IPS DF 6.9 (cell line): ENCODE results near the gene AMBP.

Experiments used
- DNase-seq: peaks from one replicate; pipeline ENCODE4 v3.0.0-alpha.2; 2013; ENCODE audit warnings: low read depth, low spot score
- H3K27ac ChIP-seq: one replicate; pipeline ENCODE4 v1.5.1; 2013; ENCODE audit warnings: low read length, control low read depth
- H3K27me3 ChIP-seq: 2 replicates; pipeline ENCODE4 v1.6.1; 2013; ENCODE audit warnings: mild to moderate bottlenecking, low read length; ENCODE audit not compliant: control insufficient read depth, insufficient read depth
- H3K36me3 ChIP-seq: 2 replicates; pipeline ENCODE4 v1.6.1; 2013; ENCODE audit warnings: low read length; ENCODE audit not compliant: control insufficient read depth, insufficient read depth
- H3K4me1 ChIP-seq: 2 replicates; pipeline ENCODE4 v1.6.1; 2013; ENCODE audit warnings: low read length; ENCODE audit not compliant: control insufficient read depth, insufficient read depth
- H3K4me3 ChIP-seq: 2 replicates; pipeline ENCODE4 v1.5.1; 2013; ENCODE audit warnings: mild to moderate bottlenecking, low read length
- H3K9me3 ChIP-seq: 2 replicates; pipeline ENCODE4 v1.6.1; 2013; ENCODE audit warnings: low read length, inconsistent platforms; ENCODE audit not compliant: control insufficient read depth, insufficient read depth
- WGBS: extraction: QIAGEN DNeasy Blood & Tissue Kit; methylation state at CpG from one replicate; pipeline ENCODE4 v1.1.7; 2013; ENCODE audit warnings: mixed read lengths, missing lambda C conversion rate; ENCODE audit not compliant: insufficient read length, insufficient coverage; 5-methylcytosine and 5-hydroxymethylcytosine counted together

The AMBP gene

DNA sequence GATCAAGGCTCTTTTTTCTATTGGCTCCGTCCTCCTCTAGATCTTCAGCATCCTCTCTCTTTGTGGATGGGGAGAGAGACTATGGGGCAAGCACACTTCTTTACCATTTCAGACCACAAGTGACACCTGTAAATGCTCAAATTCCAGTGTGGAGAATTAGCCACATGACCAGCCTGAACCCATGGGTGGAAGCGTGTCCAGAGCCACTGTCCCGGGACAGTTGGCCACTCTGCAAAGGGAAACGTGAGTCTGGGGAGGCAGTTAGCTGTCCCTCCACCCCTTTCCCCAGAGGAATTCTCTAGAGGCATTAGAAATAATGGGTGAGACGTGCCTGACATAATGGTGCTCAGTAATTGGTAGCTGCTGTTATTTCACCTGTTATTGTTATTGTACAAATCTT lies 40.9 kb downstream of the AMBP start:
- peaks cover 3% of the 10 kb centered on the region for H3K4me1 ChIP-seq
- no peak for DNase-seq
- WGBS = no CpG with 5 or more reads among the region's 5 CpGs
- no peaks in the 10 kb centered on the region for H3K36me3 ChIP-seq
- no peak overlapping the region for H3K27ac ChIP-seq
- no peaks in the 10 kb centered on the region for H3K9me3 ChIP-seq
- H3K4me3 ChIP-seq = no peak overlapping the region
- no peaks in the 10 kb centered on the region for H3K27me3 ChIP-seq

- DNase-seq = no peak
- Histone ChIP-seq H3K27ac (no peak overlapping the region), H3K27me3 (no peaks in the 10 kb centered on the region), H3K4me3 (no peak overlapping the region), H3K9me3 (no peaks in the 10 kb centered on the region), H3K4me1 (peaks cover 3% of the 10 kb centered on the region), H3K36me3 (no peaks in the 10 kb centered on the region)
- WGBS = no CpG with 5 or more reads among the region's 18 CpGs
Observed at GRCh38 chr9:114035845-114036801, 42.0 kb downstream of the AMBP start.

DNA sequence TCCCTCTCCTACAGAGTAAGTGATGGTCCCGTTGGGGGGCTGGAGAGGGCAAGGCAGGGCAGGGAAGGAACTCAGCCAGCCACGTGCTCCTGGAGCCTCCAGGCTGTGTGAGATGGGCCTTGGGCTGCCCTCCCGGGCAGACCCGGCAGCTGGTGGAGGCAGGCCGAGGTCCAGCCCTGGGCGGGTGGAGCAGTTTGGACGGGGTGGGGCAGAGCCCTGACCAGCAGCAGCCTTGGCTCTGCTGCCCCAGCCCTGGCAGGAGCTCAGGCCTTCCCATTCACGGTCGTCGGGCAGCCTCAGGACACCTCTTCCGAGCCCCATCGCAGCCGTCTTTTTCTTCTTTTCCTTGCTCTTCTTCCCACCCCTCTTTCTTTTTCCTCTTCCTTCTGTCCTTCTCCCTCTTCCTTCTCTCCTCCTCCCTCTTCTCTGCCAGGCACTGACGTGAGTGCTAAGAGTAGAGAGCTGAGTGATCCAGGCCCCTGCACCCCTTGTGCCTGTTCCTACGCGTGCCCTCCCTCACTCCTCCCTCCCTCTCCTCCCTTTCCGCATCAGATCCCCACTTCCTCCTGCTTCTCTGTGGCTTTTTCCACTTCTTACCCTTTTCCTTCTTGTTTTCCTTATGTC lies 42.8 kb downstream of the AMBP start:
- Histone ChIP-seq H3K9me3 (no peaks in the 10 kb centered on the region), H3K4me3 (no peak overlapping the region), H3K4me1 (peaks cover 3% of the 10 kb centered on the region), H3K27ac (no peak overlapping the region), H3K36me3 (no peaks in the 10 kb centered on the region), H3K27me3 (no peaks in the 10 kb centered on the region)
- no peak for DNase-seq
- no CpG with 5 or more reads among the region's 17 CpGs for WGBS

- no peaks in the 10 kb centered on the region for H3K27me3 ChIP-seq
- no peaks in the 10 kb centered on the region for H3K36me3 ChIP-seq
- H3K9me3 ChIP-seq = no peaks in the 10 kb centered on the region
- H3K4me1 ChIP-seq = peaks cover 3% of the 10 kb centered on the region
- DNase-seq = no peak
- no peak overlapping the region for H3K27ac ChIP-seq
- no CpG with 5 or more reads among the region's 4 CpGs for WGBS
- H3K4me3 ChIP-seq = no peak overlapping the region
Observed at GRCh38 chr9:114034661-114035062, 43.4 kb downstream of the AMBP start.

DNA sequence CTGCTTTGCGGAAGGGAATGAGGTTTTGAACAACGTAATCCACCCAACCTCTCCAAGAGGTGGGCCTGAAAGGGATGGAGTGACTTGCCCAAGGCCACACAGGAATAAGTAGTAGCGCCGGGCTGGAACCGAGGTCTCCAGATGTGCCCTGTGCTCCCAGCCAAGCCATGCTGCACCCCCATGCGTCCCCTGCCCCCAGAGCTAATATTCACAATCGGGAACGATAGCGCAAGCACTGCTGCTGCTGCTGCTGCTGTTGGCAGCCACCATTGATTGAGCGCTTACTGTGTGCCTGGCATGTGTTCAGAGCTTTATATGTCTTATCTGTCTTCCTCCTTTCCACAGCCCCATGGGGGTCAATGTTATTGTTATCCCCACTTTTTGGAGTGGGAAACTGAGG lies 43.9 kb downstream of the AMBP start:
- WGBS = no CpG with 5 or more reads among the region's 10 CpGs
- Histone ChIP-seq H3K9me3 (no peaks in the 10 kb centered on the region), H3K36me3 (no peaks in the 10 kb centered on the region), H3K27me3 (no peaks in the 10 kb centered on the region), H3K4me1 (peaks cover 3% of the 10 kb centered on the region), H3K4me3 (no peak overlapping the region), H3K27ac (no peak overlapping the region)
- DNase-seq = no peak

- Histone ChIP-seq H3K4me1 (peaks cover 3% of the 10 kb centered on the region), H3K27me3 (no peaks in the 10 kb centered on the region), H3K9me3 (no peaks in the 10 kb centered on the region), H3K4me3 (no peak overlapping the region), H3K27ac (no peak overlapping the region), H3K36me3 (no peaks in the 10 kb centered on the region; the same call in 1 of the 2 replicates)
- WGBS = no CpG with 5 or more reads among the region's 12 CpGs
- peak; percentile 27 for DNase-seq
Observed at GRCh38 chr9:114033397-114034103, 44.5 kb downstream of the AMBP start.

DNA sequence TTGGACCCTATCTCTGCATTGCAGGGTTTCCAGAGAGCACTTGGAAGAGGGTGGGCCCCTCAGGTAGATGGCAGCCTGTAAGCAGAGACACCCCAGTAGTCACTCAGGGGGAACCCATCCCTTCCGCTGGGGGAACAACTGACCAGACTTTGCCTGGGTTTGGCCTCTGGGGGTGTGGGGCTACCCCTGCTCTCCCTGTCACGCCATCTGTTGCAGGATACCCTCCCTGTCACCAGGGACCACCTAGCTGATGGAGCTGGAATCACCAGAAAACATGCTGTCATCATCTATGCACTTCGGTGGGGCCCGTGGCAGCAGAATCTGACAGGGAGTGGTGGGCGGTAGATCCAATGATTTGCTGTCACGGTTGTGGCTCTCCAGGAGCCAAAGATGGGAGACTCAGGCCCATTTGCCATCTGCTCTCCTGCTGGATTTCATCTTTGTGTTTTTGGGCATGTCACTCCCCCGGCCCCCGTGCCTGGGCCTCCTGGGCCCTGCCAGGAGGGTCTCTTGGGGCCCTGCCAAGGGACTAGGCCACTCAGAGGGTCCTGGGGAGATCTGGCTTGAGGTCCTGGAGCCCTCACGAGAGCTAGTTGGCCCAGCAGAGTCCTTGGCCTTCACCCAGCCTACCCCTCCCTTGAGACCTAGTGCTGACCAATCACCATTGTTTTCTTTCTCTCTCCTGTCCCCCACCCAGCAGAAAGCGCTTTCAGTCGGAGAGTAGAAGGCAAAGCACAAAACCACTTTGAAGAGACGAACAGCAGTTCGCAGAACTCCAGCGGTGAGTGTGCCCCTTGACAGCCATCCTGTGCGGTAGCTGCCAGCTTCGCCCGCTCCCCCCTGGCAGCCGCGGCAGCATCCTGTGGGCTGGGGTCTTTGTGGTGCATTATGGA lies 45.9 kb downstream of the AMBP start:
- Histone ChIP-seq H3K4me3 (no peak overlapping the region), H3K27ac (no peak overlapping the region), H3K27me3 (no peaks in the 10 kb centered on the region), H3K4me1 (no peaks in the 10 kb centered on the region), H3K36me3 (no peaks in the 10 kb centered on the region; the same call in 1 of the 2 replicates), H3K9me3 (no peaks in the 10 kb centered on the region)
- WGBS = no CpG with 5 or more reads among the region's 19 CpGs
- no peak for DNase-seq

DNA sequence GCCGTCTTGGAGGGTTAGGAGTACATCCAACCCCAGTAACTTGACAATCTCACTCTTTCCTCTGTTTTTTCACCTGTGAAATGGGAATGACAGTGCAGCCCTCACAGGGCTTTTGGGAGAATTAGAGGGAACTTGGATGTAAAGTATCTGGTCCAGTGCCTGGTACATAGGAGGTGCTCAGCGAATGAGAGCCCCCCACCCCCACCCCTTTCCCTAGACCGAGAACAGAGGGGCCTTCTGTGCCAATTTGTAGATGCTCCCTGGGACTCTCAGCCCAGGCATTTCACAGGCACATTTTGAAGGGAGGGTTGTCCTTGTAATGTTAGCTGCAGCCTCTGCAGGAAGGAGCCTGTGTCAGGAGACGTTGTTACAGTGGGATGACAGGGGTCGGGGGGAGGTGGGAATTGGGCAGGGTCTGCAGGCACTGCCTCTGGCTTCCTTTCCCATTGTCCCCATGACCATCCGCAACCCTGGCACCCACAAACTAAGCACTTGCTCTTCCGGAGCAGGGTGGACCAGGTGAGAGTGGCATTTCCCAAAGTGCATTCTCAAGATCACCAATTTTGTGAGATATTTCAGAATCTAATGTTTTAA lies 47.0 kb downstream of the AMBP start:
- no peaks in the 10 kb centered on the region; the same call in 1 of the 2 replicates for H3K36me3 ChIP-seq
- H3K27me3 ChIP-seq = no peaks in the 10 kb centered on the region
- H3K4me3 ChIP-seq = no peak overlapping the region
- no peak overlapping the region for H3K27ac ChIP-seq
- no peaks in the 10 kb centered on the region for H3K9me3 ChIP-seq
- no CpG with 5 or more reads among the region's 7 CpGs for WGBS
- no peak for DNase-seq
- H3K4me1 ChIP-seq = no peaks in the 10 kb centered on the region

- Histone ChIP-seq H3K36me3 (no peaks in the 10 kb centered on the region; the same call in 1 of the 2 replicates), H3K9me3 (no peaks in the 10 kb centered on the region), H3K4me1 (no peaks in the 10 kb centered on the region), H3K4me3 (no peak overlapping the region), H3K27ac (no peak overlapping the region), H3K27me3 (no peaks in the 10 kb centered on the region)
- DNase-seq = no peak
- whole genome bisulfite sequencing = no CpG with 5 or more reads among the region's 9 CpGs
Observed at GRCh38 chr9:114030364-114030763, 47.7 kb downstream of the AMBP start.
